SK-N-SH (cell line): ENCODE data around the gene GNB1L. TPM values are rescaled to one million over a fixed set of nuclear protein-coding genes. Genes with fewer than 3 reads are reported as not detected.

Source experiments
- CTCF ChIA-PET: fragments of 300-600, 350-600 bp; formaldehyde crosslinking; extraction: SDS; loops from one replicate; lab custom pipeline; 2021; lab: Yijun Ruan, JAX
- POLR2A ChIA-PET: fragments of 350-600 bp; sonication (Branson Sonifier 250); formaldehyde crosslinking; extraction: SDS; loops from one replicate; lab custom pipeline; 2020; ENCODE audit warnings: antibody characterized with exemption, inconsistent platforms; lab: Yijun Ruan, JAX
- DNase-seq: peaks from one replicate; pipeline ENCODE4 v3.0.0; 2012
- H2AFZ ChIP-seq: fragments of 200-600 bp; sonication (generic); 2 replicates; pipeline ENCODE4 v1.8.1; 2016; ENCODE audit warnings: antibody characterized with exemption, mild to moderate bottlenecking, low read depth
- H3F3A ChIP-seq: fragments of 200-600 bp; sonication (generic); replicated peaks from 2 replicates; pipeline ENCODE3; 2016; ENCODE audit warnings: antibody characterized with exemption, mild to moderate bottlenecking; ENCODE audit not compliant: insufficient read depth
- H3K27ac ChIP-seq, 2 experiments: fragments of 200-500 bp in 1 of 2; fragments of 200-600 bp in 1 of 2; sonication (Bioruptor generic) in 1 of 2; sonication (generic), shearing (Covaris generic) in 1 of 2; 2 replicates each; pipeline versions ENCODE4 v1.5.1 to v1.6.1; 2014 to 2016; ENCODE audit warnings: low read depth in 2 of 2, inconsistent platforms in 1 of 2, low read length in 1 of 2, mild to moderate bottlenecking in 1 of 2, mixed read lengths in 1 of 2
- H3K27me3 ChIP-seq: fragments of 200-600 bp; sonication (generic), shearing (Covaris generic); 2 replicates; pipeline ENCODE4 v1.6.1; 2016; ENCODE audit warnings: mixed run types; ENCODE audit not compliant: insufficient read depth
- H3K36me3 ChIP-seq, 2 experiments: fragments of 200-500 bp in 1 of 2; fragments of 200-600 bp in 1 of 2; sonication (Bioruptor generic) in 1 of 2; sonication (generic) in 1 of 2; replicated peaks in 1 of 2; 2 replicates each; pipeline versions ENCODE3 to v1.5.1; 2014 to 2016; ENCODE audit warnings: low read length in 1 of 2, mild to moderate bottlenecking in 1 of 2; ENCODE audit not compliant: insufficient read depth in 2 of 2, control insufficient read depth in 1 of 2
- H3K4me1 ChIP-seq, 2 experiments: fragments of 200-500 bp in 1 of 2; fragments of 200-600 bp in 1 of 2; sonication (Bioruptor generic) in 1 of 2; sonication (generic), shearing (Covaris generic) in 1 of 2; 2 replicates each; pipeline versions ENCODE4 v1.5.1 to v1.6.1; 2014 to 2016; ENCODE audit warnings: low read depth in 1 of 2, low read length in 1 of 2, mixed run types in 1 of 2; ENCODE audit not compliant: insufficient read depth in 2 of 2, control insufficient read depth in 1 of 2
- H3K4me2 ChIP-seq: fragments of 200-600 bp; sonication (generic), shearing (Covaris generic); 2 replicates; pipeline ENCODE4 v1.6.1; 2017; ENCODE audit warnings: mixed run types
- H3K4me3 ChIP-seq, 2 experiments: fragments of 200-500 bp in 1 of 2; fragments of 200-600 bp in 1 of 2; sonication (Bioruptor generic) in 1 of 2; sonication (generic), shearing (Covaris generic) in 1 of 2; 2 replicates each; pipeline versions ENCODE4 v1.5.1 to v1.8.1; 2014 to 2016; ENCODE audit warnings: low read depth in 2 of 2, inconsistent platforms in 1 of 2, low read length in 1 of 2, mild to moderate bottlenecking in 1 of 2, mixed read lengths in 1 of 2, moderate library complexity in 1 of 2
- H3K79me2 ChIP-seq: fragments of 200-600 bp; sonication (generic); 2 replicates; pipeline ENCODE4 v1.8.1; 2017; ENCODE audit warnings: mild to moderate bottlenecking; ENCODE audit not compliant: insufficient read depth
- H3K9ac ChIP-seq: fragments of 200-600 bp; sonication (generic); 2 replicates; pipeline ENCODE4 v1.6.1; 2017; ENCODE audit warnings: mixed run types
- H3K9me2 ChIP-seq: fragments of 200-600 bp; sonication (generic); 2 replicates; pipeline ENCODE4 v1.6.1; 2017; ENCODE audit warnings: mixed run types
- H3K9me3 ChIP-seq: fragments of 200-600 bp; sonication (generic); 2 replicates; pipeline ENCODE4 v1.6.1; 2017; ENCODE audit warnings: mixed run types, mild to moderate bottlenecking, moderate library complexity
- H4K20me1 ChIP-seq: fragments of 200-600 bp; sonication (generic); 2 replicates; pipeline ENCODE4 v1.6.1; 2017; ENCODE audit warnings: mild to moderate bottlenecking, mixed run types; ENCODE audit not compliant: insufficient read depth
- CHD2 ChIP-seq: fragments of 150-350 bp; IDR thresholded peaks from 2 replicates; pipeline ENCODE4 v1.6.1; 2018; ENCODE audit warnings: low read length; ENCODE audit not compliant: partially characterized antibody
- FOXJ3 ChIP-seq: sonication (generic); formaldehyde crosslinking; IDR thresholded peaks from 2 replicates; pipeline ENCODE4 v1.5.1; 2020; ENCODE audit warnings: mild to moderate bottlenecking, missing genetic modification reagents
- FOXM1 ChIP-seq: IDR thresholded peaks from 2 replicates; pipeline ENCODE4 v1.4.0; 2012; ENCODE audit warnings: low read depth, mild to moderate bottlenecking
- JUND ChIP-seq: IDR thresholded peaks from 2 replicates; pipeline ENCODE4 v1.4.0; 2012
- MXI1 ChIP-seq: IDR thresholded peaks from 2 replicates; pipeline ENCODE4 v1.6.1; 2012; ENCODE audit warnings: mild to moderate bottlenecking, low read depth, low read length, improper control_type of control experiment
- NRF1 ChIP-seq: IDR thresholded peaks from 2 replicates; pipeline ENCODE4 v1.6.1; 2012; ENCODE audit warnings: low read depth, mild to moderate bottlenecking, low read length
- RAD21 ChIP-seq: IDR thresholded peaks from 2 replicates; pipeline ENCODE4 v1.6.1; 2012; ENCODE audit warnings: mild to moderate bottlenecking, low read length
- RCOR1 ChIP-seq: fragments of 150-350 bp; IDR thresholded peaks from 2 replicates; pipeline ENCODE4 v1.6.1; 2017; ENCODE audit warnings: antibody characterized with exemption, low read length
- RFX5 ChIP-seq: IDR thresholded peaks from 2 replicates; pipeline ENCODE4 v1.6.1; 2012; ENCODE audit warnings: mild to moderate bottlenecking, improper control_type of control experiment, low read length
- SIN3A ChIP-seq: IDR thresholded peaks from 2 replicates; pipeline ENCODE4 v1.6.1; 2012; ENCODE audit warnings: low read depth, mild to moderate bottlenecking, low read length, moderate library complexity, borderline replicate concordance
- YY1 ChIP-seq: IDR thresholded peaks from 2 replicates; pipeline ENCODE4 v1.4.0; 2012; ENCODE audit warnings: low read depth, mild to moderate bottlenecking
- polyA plus RNA-seq, 3 experiments: library from polyadenylated mRNA; depleted of rRNA; stranded (reverse); fragments of >200 nt; gene quantifications; 2 replicates each; pipeline ENCODE4 v1.2.3, GENCODE V29; 2012
- TF ChIP-seq, protein P1 (sequence below): IDR thresholded peaks from 2 replicates; pipeline ENCODE4 v1.4.0; 2012; ENCODE audit warnings: low read depth, borderline replicate concordance
- TF ChIP-seq, protein P2 (sequence below): fragments of 150-350 bp; IDR thresholded peaks from 2 replicates; pipeline ENCODE4 v1.6.1; 2017; ENCODE audit warnings: antibody characterized with exemption, low read length, low read depth, borderline replicate concordance
- TF ChIP-seq, protein P3 (sequence below): fragments of 200-600 bp; sonication (generic); IDR thresholded peaks from 2 replicates; pipeline ENCODE4 v1.6.1; 2017; ENCODE audit warnings: antibody characterized with exemption, mild to moderate bottlenecking, moderate library complexity
- TF ChIP-seq, protein P4 (sequence below): IDR thresholded peaks from 2 replicates; pipeline ENCODE4 v1.6.1; 2012; ENCODE audit warnings: mild to moderate bottlenecking, low read depth, low read length, moderate library complexity

Gene GNB1L
- polyA plus RNA-seq, 1 of the 3 experiments (the other 2 are of a cell fraction) = 5.9 TPM

DNA sequence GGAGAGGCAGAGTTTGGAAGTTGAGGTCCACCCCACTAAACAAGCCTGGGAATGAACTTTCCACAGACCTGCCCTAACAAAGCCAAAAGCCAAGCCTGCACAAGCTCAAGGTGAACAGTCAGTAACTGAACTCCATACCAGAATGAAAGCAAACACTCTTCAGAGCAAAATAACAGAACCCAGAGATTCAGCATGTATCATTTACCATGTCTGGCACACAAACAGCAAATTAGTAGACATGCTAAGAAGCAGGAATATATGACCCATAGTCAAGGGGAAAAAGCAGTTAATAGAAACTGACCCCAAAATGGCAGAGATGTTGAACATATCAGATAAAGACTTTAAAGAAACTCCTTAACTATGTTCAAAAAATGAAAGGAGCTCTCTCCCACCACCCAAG, 62.8 kb downstream of the GNB1L start:
- Histone ChIP-seq H3K4me3 (no peak overlapping the region), H3F3A (no peaks in the 10 kb centered on the region), H3K27ac (no peak overlapping the region), H3K9me2 (no peaks in the 10 kb centered on the region), H4K20me1 (no peaks in the 10 kb centered on the region), H3K79me2 (no peaks in the 10 kb centered on the region), H3K9me3 (no peaks in the 10 kb centered on the region), H3K4me1 (peaks cover 0 to 15% of the 10 kb centered on the region in 2 experiments; a peak in 1 of 4 replicates), H2AFZ (no peak overlapping the region), H3K9ac (no peak overlapping the region), H3K36me3 (peaks cover 3 to 4% of the 10 kb centered on the region in 2 experiments), H3K4me2 (no peak overlapping the region), H3K27me3 (no peaks in the 10 kb centered on the region)
- TF ChIP-seq SIN3A = no peak
- TF ChIP-seq CHD2 = no peak
- no peak for TF ChIP-seq FOXJ3
- no peak for TF ChIP-seq RCOR1
- TF ChIP-seq, protein P1, sequence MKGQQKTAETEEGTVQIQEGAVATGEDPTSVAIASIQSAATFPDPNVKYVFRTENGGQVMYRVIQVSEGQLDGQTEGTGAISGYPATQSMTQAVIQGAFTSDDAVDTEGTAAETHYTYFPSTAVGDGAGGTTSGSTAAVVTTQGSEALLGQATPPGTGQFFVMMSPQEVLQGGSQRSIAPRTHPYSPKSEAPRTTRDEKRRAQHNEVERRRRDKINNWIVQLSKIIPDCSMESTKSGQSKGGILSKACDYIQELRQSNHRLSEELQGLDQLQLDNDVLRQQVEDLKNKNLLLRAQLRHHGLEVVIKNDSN = no peak
- TF ChIP-seq, protein P2, sequence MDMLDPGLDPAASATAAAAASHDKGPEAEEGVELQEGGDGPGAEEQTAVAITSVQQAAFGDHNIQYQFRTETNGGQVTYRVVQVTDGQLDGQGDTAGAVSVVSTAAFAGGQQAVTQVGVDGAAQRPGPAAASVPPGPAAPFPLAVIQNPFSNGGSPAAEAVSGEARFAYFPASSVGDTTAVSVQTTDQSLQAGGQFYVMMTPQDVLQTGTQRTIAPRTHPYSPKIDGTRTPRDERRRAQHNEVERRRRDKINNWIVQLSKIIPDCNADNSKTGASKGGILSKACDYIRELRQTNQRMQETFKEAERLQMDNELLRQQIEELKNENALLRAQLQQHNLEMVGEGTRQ = no peak
- no peak for TF ChIP-seq NRF1
- no peak for TF ChIP-seq RAD21
- TF ChIP-seq FOXM1 = no peak
- TF ChIP-seq, protein P3, sequence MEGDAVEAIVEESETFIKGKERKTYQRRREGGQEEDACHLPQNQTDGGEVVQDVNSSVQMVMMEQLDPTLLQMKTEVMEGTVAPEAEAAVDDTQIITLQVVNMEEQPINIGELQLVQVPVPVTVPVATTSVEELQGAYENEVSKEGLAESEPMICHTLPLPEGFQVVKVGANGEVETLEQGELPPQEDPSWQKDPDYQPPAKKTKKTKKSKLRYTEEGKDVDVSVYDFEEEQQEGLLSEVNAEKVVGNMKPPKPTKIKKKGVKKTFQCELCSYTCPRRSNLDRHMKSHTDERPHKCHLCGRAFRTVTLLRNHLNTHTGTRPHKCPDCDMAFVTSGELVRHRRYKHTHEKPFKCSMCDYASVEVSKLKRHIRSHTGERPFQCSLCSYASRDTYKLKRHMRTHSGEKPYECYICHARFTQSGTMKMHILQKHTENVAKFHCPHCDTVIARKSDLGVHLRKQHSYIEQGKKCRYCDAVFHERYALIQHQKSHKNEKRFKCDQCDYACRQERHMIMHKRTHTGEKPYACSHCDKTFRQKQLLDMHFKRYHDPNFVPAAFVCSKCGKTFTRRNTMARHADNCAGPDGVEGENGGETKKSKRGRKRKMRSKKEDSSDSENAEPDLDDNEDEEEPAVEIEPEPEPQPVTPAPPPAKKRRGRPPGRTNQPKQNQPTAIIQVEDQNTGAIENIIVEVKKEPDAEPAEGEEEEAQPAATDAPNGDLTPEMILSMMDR = no peak
- no peak for TF ChIP-seq MXI1
- TF ChIP-seq, protein P4, sequence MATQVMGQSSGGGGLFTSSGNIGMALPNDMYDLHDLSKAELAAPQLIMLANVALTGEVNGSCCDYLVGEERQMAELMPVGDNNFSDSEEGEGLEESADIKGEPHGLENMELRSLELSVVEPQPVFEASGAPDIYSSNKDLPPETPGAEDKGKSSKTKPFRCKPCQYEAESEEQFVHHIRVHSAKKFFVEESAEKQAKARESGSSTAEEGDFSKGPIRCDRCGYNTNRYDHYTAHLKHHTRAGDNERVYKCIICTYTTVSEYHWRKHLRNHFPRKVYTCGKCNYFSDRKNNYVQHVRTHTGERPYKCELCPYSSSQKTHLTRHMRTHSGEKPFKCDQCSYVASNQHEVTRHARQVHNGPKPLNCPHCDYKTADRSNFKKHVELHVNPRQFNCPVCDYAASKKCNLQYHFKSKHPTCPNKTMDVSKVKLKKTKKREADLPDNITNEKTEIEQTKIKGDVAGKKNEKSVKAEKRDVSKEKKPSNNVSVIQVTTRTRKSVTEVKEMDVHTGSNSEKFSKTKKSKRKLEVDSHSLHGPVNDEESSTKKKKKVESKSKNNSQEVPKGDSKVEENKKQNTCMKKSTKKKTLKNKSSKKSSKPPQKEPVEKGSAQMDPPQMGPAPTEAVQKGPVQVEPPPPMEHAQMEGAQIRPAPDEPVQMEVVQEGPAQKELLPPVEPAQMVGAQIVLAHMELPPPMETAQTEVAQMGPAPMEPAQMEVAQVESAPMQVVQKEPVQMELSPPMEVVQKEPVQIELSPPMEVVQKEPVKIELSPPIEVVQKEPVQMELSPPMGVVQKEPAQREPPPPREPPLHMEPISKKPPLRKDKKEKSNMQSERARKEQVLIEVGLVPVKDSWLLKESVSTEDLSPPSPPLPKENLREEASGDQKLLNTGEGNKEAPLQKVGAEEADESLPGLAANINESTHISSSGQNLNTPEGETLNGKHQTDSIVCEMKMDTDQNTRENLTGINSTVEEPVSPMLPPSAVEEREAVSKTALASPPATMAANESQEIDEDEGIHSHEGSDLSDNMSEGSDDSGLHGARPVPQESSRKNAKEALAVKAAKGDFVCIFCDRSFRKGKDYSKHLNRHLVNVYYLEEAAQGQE = no peak
- TF ChIP-seq RFX5 = no peak
- no peak for TF ChIP-seq YY1
- no peak for TF ChIP-seq JUND
- ChIA-PET CTCF (interaction anchor here (1.2 to 1.6 kb wide), 2 partner anchors 9 to 118 kb away, joined by 3 to 4 read pairs; no protein-coding TSS in a partner anchor), POLR2A (no interaction called here)
- DNase-seq = no peak
